Cardiac muscle cell (in vitro differentiated cells and primary cell): Measurements from ENCODE around the gene HECW1. TPM values are rescaled to one million over a fixed set of nuclear protein-coding genes. Genes with fewer than 3 reads are reported as not detected.

Experiments
- DNase-seq, 2 donors: peaks; one replicate each; pipeline versions ENCODE4 v3.0.0 to v3.0.0-alpha.2; 2010 to 2017; ENCODE audit warnings: low read depth in 1 of 2, low spot score in 1 of 2
- H3K27ac ChIP-seq: fragments of 200-600 bp; sonication (generic); 2 replicates; pipeline ENCODE4 v1.5.1; 2016
- H3K27me3 ChIP-seq: fragments of 200-600 bp; sonication (generic); 2 replicates; pipeline ENCODE4 v1.6.0; 2016; ENCODE audit warnings: control low read depth
- H3K36me3 ChIP-seq: fragments of 200-600 bp; sonication (generic); 2 replicates; pipeline ENCODE4 v1.5.1; 2016; ENCODE audit warnings: control low read depth
- H3K4me1 ChIP-seq: fragments of 200-600 bp; sonication (generic); 2 replicates; pipeline ENCODE4 v1.8.1; 2017; ENCODE audit warnings: low read depth, mild to moderate bottlenecking, mixed run types
- H3K4me3 ChIP-seq: fragments of 200-600 bp; sonication (generic); 2 replicates; pipeline ENCODE4 v1.5.1; 2016; ENCODE audit warnings: mild to moderate bottlenecking
- H3K9me3 ChIP-seq: fragments of 200-600 bp; sonication (generic); 2 replicates; pipeline ENCODE4 v1.5.1; 2017; ENCODE audit warnings: low read depth, mild to moderate bottlenecking, control low read depth
- polyA plus RNA-seq: library from polyadenylated mRNA; unstranded; fragments of >200 nt; fragmentation: Nextera tagmentation; extraction: Ambion mirVana; gene quantifications from 2 replicates; pipeline ENCODE4 v1.2.1, GENCODE V29; 2016
- total RNA-seq: library from RNA; depleted of rRNA; stranded (reverse); fragments of >200 nt; gene quantifications from 2 replicates; pipeline ENCODE4 v1.2.3, GENCODE V29; 2016
- TF ChIP-seq, protein P1 (sequence below): IDR thresholded peaks from 2 replicates; pipeline ENCODE4 v1.5.1; 2012; ENCODE audit warnings: low read depth, mild to moderate bottlenecking, low read length

HECW1 gene
- total and polyA plus RNA-seq, 2 experiments from 2014 or later = 0.06 to 0.13 TPM

DNA sequence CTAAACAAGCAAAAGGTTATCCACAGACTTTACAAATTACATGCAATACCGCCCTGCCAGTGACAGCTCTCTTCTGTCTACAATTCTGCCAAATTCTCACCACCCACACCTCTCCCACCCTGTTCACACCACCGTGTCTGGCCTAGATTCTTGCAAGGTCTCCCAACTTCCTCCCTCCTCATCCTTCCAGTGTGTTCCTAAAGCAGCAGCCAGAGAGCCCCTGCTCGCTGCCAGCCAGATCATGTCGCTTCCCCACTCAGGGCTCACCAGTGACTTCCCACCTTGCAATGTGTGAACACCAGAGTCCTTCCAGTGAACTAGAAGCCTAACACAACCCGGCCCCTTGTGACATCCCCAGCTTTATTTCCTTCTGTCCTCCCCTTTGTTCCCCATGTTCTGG, 121.6 kb downstream of the HECW1 start:
- H3K4me1 ChIP-seq = no peaks in the 10 kb centered on the region
- no peaks in the 10 kb centered on the region for H3K9me3 ChIP-seq
- H3K27ac ChIP-seq = no peak overlapping the region
- no peaks in the 10 kb centered on the region for H3K27me3 ChIP-seq
- no peak for DNase-seq
- TF ChIP-seq, protein P1, sequence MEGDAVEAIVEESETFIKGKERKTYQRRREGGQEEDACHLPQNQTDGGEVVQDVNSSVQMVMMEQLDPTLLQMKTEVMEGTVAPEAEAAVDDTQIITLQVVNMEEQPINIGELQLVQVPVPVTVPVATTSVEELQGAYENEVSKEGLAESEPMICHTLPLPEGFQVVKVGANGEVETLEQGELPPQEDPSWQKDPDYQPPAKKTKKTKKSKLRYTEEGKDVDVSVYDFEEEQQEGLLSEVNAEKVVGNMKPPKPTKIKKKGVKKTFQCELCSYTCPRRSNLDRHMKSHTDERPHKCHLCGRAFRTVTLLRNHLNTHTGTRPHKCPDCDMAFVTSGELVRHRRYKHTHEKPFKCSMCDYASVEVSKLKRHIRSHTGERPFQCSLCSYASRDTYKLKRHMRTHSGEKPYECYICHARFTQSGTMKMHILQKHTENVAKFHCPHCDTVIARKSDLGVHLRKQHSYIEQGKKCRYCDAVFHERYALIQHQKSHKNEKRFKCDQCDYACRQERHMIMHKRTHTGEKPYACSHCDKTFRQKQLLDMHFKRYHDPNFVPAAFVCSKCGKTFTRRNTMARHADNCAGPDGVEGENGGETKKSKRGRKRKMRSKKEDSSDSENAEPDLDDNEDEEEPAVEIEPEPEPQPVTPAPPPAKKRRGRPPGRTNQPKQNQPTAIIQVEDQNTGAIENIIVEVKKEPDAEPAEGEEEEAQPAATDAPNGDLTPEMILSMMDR = no peak
- no peak overlapping the region for H3K4me3 ChIP-seq
- H3K36me3 ChIP-seq = no peaks in the 10 kb centered on the region

GRCh38 chr7:43234968-43235367, 122.5 kb downstream of the HECW1 start:
- no peaks in the 10 kb centered on the region for H3K36me3 ChIP-seq
- no peak overlapping the region for H3K27ac ChIP-seq
- no peaks in the 10 kb centered on the region for H3K27me3 ChIP-seq
- no peak overlapping the region for H3K4me3 ChIP-seq
- DNase-seq = no peak
- no peaks in the 10 kb centered on the region for H3K4me1 ChIP-seq
- no peaks in the 10 kb centered on the region for H3K9me3 ChIP-seq
- TF ChIP-seq, protein P1 = no peak

DNA sequence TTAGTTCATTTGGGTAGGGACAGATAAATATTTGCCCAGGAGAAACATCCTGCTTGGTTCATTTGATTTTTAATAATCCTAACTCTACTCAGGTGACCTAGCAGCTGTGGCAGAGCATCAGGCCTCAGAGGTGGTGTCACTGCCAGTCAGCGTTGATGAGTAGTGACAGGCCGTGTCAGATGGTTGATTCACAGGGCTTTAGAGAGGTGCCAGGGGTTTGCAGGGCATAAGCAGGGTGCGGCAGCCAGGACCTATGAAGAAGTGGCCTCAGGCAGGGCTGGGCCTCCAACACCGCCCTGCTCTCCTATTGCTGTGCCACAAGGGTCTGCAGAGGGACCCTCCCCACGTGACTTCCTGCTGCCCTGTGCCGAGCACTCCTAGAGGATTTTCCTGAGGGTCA, 128.1 kb downstream of the HECW1 start:
- DNase-seq = no peak
- H3K9me3 ChIP-seq = no peaks in the 10 kb centered on the region
- no peaks in the 10 kb centered on the region for H3K4me1 ChIP-seq
- no peaks in the 10 kb centered on the region for H3K27me3 ChIP-seq
- H3K36me3 ChIP-seq = no peaks in the 10 kb centered on the region
- TF ChIP-seq, protein P1 = no peak
- no peak overlapping the region for H3K27ac ChIP-seq
- H3K4me3 ChIP-seq = no peak overlapping the region

DNA sequence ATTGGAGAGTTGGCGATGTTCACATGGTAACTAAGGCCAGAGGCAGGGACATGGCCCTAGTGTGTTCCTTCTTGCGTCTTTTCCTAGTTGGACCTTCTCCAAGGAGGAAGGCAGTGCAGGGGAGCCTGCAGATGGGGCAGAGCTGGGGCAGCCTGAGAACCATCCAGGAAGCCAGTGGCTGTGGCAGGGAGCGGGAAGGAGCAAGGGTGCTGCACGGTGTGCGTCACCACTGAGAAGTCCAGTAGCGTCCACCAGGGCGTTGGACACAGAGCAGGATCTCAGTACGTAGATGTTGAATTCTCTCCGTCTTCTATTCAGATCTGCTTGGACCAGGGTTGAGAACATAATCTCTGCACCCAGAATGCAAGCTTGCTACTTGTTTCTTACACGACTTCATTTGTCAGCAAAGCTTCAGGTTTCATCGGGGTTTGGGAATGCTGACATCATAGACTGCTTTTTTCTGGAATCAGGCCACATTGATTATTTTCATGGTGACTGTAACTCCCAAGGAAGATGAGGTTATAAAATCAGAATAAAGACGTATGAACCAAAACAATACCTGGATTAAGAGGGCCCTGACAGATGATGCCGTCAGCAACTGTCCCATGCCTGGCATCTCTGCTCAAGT, 130.3 kb downstream of the HECW1 start:
- DNase-seq = no peak
- Histone ChIP-seq H3K36me3 (no peaks in the 10 kb centered on the region), H3K27me3 (no peaks in the 10 kb centered on the region), H3K9me3 (no peaks in the 10 kb centered on the region), H3K27ac (no peak overlapping the region), H3K4me3 (no peak overlapping the region), H3K4me1 (no peaks in the 10 kb centered on the region)
- TF ChIP-seq, protein P1 = no peak

- H3K27ac ChIP-seq = no peak overlapping the region
- TF ChIP-seq, protein P1 = no peak
- no peaks in the 10 kb centered on the region for H3K27me3 ChIP-seq
- no peak for DNase-seq
- H3K9me3 ChIP-seq = no peaks in the 10 kb centered on the region
- H3K4me3 ChIP-seq = no peak overlapping the region
- H3K4me1 ChIP-seq = no peaks in the 10 kb centered on the region
- H3K36me3 ChIP-seq = no peaks in the 10 kb centered on the region
Observed at GRCh38 chr7:43244232-43244631, 131.8 kb downstream of the HECW1 start.
